SH-SY5Y (cell line): Measurements from ENCODE around the gene CRYBA2.

ENCODE experiments used
- GATA2 ChIP-seq: IDR thresholded peaks from 2 replicates; pipeline ENCODE4 v1.6.1; 2011; ENCODE audit warnings: mild to moderate bottlenecking, low read depth, low read length
- GATA3 ChIP-seq: IDR thresholded peaks from 2 replicates; pipeline ENCODE4 v1.6.1; 2011; ENCODE audit warnings: low read depth, mild to moderate bottlenecking, low read length, moderate library complexity

DNA sequence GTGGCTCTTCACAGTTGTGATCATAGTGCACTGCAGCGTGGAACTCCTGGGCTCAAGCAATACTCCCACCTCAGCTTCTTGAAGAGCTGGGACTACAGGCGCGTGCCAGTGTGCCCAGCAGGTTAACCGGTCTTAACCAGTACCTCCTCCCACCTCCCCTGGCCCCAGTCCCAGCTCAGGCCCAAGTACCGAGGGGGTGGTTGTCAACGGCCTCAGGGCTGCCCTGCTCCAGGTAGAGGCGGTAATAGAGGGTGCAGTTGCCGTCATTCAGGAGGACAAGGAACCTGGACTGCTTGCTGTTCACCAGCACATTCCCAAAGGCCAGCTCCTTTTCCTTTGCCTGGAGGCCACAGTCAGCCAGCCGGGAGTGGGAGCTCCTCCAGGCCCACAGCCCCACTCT, 28.4 kb upstream of the CRYBA2 start:
- TF ChIP-seq GATA2 (no peak), GATA3 (no peak)
